GM19397 (cell line): ENCODE data around the gene CFAP43.

Source experiments
- ATAC-seq: cut with Tn5 transposase; IDR thresholded peaks from one replicate; pipeline ENCODE4 v1.9.1; 2021; ENCODE audit warnings: mild to moderate bottlenecking, moderate library complexity; ENCODE audit not compliant: unreplicated experiment

The CFAP43 gene

GRCh38 chr10:104142081-104142480 is 90.1 kb downstream of the CFAP43 start:
- no peak for ATAC-seq

- no peak for ATAC-seq
Observed at GRCh38 chr10:104139221-104139620, 92.9 kb downstream of the CFAP43 start.

GRCh38 chr10:104138131-104138530 is 94.0 kb downstream of the CFAP43 start:
- ATAC-seq: no peak

GRCh38 chr10:104130041-104130440 is 102.1 kb downstream of the CFAP43 start:
- no peak for ATAC-seq

GRCh38 chr10:104128214-104128613 is 104.0 kb downstream of the CFAP43 start:
- no peak for ATAC-seq

GRCh38 chr10:104127411-104127810 is 104.8 kb downstream of the CFAP43 start:
- no peak for ATAC-seq

GRCh38 chr10:104123397-104123796 is 108.8 kb downstream of the CFAP43 start:
- ATAC-seq: no peak

- peak; percentile 2 for ATAC-seq
Observed at GRCh38 chr10:104122225-104123107, 109.7 kb downstream of the CFAP43 start.

GRCh38 chr10:104121485-104122224 is 110.5 kb downstream of the CFAP43 start, which contains the start of gene SFR1:
TSS of gene SFR1 (plus strand) at chr10:104122171. CDS start at chr10:104122184, 13 bp downstream.
- peak; percentile 94 for ATAC-seq

GRCh38 chr10:104120903-104121484 is 111.2 kb downstream of the CFAP43 start:
- peak; percentile 23 for ATAC-seq

- ATAC-seq: no peak
Observed at GRCh38 chr10:104120512-104120902, 111.7 kb downstream of the CFAP43 start.

GRCh38 chr10:104119996-104120395 is 112.2 kb downstream of the CFAP43 start:
- ATAC-seq: no peak

- ATAC-seq: no peak
Observed at GRCh38 chr10:104117839-104118323, 114.3 kb downstream of the CFAP43 start.

- no peak for ATAC-seq
Observed at GRCh38 chr10:104113376-104113956, 118.7 kb downstream of the CFAP43 start.

- no peak for ATAC-seq
Observed at GRCh38 chr10:104109908-104110662, 122.1 kb downstream of the CFAP43 start.

- no peak for ATAC-seq
Observed at GRCh38 chr10:104104926-104105325, 127.2 kb downstream of the CFAP43 start.

- ATAC-seq: no peak
Observed at GRCh38 chr10:104104418-104104817, 127.7 kb downstream of the CFAP43 start.

GRCh38 chr10:104103956-104104355 is 128.2 kb downstream of the CFAP43 start:
- ATAC-seq: no peak

- ATAC-seq: no peak
Observed at GRCh38 chr10:104101902-104102301, 130.3 kb downstream of the CFAP43 start.

- no peak for ATAC-seq
Observed at GRCh38 chr10:104100795-104101194, 131.4 kb downstream of the CFAP43 start.
